ENCODE data around the gene ZC3H18.

Gene ZC3H18

DNA sequence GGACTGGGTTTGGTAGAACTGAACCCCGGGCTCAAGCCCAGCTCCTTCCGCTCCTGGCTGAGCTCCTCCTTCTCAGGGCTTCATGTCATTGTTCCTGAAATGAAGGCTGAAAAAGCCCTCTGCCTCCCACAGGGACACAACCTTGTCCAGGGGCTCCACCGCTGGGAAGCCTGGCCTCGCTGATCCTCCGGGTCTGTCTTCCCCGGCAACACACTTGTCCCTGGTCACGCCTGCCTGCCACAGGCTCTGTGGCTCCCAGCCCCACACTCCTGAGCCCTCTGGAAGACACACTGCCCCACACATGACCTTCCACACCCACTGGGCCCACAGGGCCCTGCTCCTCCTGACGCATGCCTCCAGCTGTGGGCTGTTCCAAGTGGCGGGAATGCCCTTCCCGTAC lies 18.0 kb upstream of the ZC3H18 start:
- no peak for DNase-seq

GRCh38 chr16:88552815-88553214 lies 17.4 kb upstream of the ZC3H18 start:
- DNase-seq, result no peak

DNA sequence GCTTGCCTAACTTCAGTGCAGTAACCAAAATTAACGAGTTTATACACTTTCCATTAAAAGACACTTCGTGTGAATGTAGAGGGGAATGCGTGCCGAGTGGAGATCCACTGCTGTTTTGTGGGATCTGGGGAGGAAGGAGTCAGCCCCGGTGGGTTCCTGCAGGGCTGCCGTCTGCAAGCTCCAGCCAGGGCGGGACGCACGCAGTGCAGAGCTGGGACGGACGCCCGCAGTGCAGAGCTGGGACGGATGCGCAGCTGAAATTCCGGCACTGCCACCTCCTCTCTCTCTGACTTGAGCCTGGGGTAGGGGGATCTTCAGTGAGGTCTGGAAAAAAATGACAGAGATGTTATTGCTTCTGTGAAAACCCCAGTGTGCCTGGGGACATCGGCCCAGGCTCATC lies 16.5 kb upstream of the ZC3H18 start:
- no peak for DNase-seq

- no peak for DNase-seq
Measured at GRCh38 chr16:88554711-88555264, 15.4 kb upstream of the ZC3H18 start.

DNA sequence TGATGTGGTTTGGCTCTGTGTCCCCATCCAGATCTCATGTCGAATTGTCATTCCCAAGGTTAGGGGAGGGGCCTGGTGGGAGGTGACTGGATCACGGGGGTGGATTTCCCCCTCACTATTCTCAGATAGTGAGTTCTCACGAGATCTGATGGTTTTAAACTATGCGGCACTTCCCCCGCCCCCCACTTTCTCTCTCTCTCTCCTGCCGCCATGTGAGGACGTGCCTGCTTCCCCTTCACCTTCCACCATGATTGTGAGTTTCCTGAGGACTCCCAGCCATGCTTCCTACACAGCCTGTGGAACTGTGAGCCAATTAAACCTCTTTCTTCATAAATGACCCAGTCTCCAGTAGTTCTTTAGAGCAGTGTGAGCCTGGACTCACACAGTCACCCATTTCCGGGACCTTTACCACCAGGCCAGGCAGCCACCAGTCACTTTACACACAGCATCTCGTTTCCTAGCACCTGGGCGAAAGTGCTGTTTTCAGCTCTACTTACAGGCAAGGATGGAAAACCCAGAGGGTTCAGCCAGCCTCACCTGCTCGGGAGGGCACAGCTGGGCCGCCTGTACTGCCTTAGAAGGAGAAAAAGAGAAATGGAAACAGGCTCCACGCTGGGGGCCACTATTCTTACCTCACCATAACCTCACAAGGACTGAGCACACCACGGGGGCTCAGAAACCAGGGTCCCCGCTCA lies 13.8 kb upstream of the ZC3H18 start:
- DNase-seq, result no peak

GRCh38 chr16:88558457-88559442 lies 11.5 kb upstream of the ZC3H18 start:
- DNase-seq, result peak; percentile 56 to 70 (median 66)

DNA sequence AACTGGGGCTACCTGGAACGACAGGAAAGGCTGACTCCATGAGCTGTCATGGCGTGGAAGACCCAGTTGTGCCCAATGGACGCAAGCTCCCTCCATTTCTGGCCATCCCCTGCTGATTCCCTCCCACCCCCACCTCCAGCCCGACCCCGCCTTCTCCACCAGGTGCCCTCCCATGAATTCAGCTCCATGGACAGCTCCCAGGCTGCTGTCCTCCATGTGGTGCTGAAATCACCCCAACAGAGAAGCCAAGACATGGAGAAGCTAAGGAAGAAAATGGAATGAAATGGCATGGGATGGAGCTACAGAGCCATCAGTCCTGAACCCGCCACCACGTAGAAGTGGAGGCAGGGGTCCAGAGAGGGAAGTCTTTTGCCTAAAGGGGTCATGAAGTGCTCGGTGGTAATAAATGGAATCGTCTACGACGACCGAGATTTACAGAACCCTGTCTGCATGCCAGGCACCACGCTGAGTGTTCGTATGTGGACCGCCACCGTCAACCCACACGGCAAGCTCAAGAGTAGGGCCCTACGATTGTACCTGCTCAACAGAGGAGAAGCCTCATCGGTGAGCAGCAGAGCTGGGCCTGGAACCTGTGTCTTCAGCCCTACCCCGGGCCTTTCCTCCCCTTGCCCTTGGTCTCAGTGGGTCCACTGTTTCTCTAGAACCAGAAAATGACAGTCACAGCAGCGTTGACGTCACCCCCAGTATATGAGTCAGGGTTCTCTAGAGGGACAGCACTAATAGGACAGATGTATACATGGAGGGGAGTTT lies 9.3 kb upstream of the ZC3H18 start:
- peak; percentile 20 to 62 (median 21) for DNase-seq

- DNase-seq, result peak; percentile 52 to 65 (median 59)
Measured at GRCh38 chr16:88561485-88562359, 8.5 kb upstream of the ZC3H18 start.

- DNase-seq, result peak; percentile 78 to 87 (median 86)
Measured at GRCh38 chr16:88566158-88566557, 4.0 kb upstream of the ZC3H18 start.

GRCh38 chr16:88568710-88569613 lies 1.2 kb upstream of the ZC3H18 start:
- DNase-seq, result no peak

DNA sequence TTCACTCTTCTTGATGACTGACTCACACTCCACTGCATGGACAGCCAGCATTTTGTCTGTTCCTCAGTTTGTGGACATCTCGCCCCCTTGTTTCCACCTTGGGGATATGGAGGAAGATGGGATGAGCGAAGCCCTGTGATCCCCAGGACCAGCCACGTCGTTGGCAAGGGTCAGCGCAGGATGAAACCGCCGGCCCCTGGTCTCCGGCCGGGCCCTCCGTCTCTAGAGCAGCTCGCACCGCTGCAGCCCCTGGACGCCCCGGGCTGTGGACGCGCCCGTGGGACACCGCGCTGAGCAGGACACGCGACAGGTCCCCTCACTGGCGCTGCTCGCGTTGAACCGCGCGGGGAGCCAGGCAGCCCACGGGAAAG lies 604 bp upstream of the ZC3H18 start:
- peak; percentile 20 to 24 (median 20) for DNase-seq

DNA sequence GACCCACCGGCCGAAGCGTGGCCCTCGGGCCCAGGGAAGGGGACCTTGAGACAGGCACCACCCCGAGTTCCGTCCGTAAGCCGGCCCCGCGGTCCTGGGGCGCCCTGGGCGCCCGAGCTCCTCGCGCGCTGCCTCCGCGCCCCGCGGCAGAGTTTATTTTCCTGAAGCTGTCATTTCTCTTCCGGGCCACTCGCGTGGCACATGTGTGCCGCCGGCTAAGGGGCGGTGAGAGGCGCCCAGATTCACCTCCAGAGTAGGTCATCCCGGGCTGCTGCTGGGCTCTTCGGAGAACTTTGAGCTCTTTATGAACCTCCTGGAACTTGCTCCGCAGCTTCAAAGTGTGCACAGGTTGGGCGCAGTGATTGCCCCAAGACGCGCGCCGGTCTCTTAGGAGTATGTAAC lies 489 bp downstream of the ZC3H18 start:
- DNase-seq, result peak in 2 of 3 donors; percentile 45 to 48

- no peak for DNase-seq
Measured at GRCh38 chr16:88575251-88575650, 5.0 kb downstream of the ZC3H18 start.

GRCh38 chr16:88576307-88576706 lies 6.1 kb downstream of the ZC3H18 start:
- DNase-seq, result no peak

DNA sequence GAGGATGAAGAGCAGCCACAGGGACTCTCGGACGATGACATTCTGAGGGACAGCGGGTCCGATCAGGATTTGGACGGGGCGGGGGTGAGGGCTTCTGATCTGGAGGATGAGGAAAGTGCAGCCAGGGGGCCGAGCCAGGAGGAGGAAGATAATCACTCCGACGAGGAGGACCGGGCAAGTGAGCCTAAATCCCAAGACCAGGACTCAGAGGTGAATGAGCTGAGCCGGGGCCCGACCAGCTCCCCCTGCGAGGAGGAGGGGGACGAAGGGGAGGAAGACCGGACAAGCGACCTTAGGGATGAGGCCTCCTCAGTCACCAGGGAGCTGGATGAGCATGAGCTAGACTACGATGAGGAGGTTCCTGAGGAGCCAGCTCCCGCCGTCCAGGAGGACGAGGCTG lies 7.0 kb downstream of the ZC3H18 start:
- DNase-seq, result no peak

GRCh38 chr16:88578446-88579313 lies 8.5 kb downstream of the ZC3H18 start:
- DNase-seq, result no peak

DNA sequence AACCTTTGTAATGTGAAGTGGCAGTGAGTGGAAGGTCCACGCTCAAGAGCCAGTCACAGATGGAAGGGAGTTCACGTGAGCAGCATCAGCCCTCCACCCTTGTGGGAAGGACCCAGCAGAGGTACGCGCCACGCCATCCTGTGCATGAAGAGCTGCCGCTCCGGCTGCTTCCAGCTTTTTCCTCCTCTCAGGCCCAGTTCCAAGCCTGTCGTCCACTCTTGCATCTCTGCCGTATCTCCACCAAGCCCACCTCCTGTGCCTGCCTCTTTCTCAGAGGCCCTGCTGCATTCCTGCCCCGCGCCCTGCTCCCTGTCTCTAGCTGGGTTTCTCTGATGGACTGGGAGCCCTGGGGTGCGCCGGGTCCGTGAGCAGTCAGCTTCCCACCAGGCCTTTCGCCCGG lies 10.2 kb downstream of the ZC3H18 start:
- DNase-seq, result no peak

GRCh38 chr16:88581033-88581432 lies 10.8 kb downstream of the ZC3H18 start:
- no peak for DNase-seq

- no peak for DNase-seq
Measured at GRCh38 chr16:88582912-88583575, 12.8 kb downstream of the ZC3H18 start.
